Measurements from ENCODE around the gene DIS3L2.

Gene DIS3L2, protein sequence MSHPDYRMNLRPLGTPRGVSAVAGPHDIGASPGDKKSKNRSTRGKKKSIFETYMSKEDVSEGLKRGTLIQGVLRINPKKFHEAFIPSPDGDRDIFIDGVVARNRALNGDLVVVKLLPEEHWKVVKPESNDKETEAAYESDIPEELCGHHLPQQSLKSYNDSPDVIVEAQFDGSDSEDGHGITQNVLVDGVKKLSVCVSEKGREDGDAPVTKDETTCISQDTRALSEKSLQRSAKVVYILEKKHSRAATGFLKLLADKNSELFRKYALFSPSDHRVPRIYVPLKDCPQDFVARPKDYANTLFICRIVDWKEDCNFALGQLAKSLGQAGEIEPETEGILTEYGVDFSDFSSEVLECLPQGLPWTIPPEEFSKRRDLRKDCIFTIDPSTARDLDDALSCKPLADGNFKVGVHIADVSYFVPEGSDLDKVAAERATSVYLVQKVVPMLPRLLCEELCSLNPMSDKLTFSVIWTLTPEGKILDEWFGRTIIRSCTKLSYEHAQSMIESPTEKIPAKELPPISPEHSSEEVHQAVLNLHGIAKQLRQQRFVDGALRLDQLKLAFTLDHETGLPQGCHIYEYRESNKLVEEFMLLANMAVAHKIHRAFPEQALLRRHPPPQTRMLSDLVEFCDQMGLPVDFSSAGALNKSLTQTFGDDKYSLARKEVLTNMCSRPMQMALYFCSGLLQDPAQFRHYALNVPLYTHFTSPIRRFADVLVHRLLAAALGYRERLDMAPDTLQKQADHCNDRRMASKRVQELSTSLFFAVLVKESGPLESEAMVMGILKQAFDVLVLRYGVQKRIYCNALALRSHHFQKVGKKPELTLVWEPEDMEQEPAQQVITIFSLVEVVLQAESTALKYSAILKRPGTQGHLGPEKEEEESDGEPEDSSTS

GRCh38 chr2:231961349-231962166, at the start of gene DIS3L2:
TSS of gene DIS3L2 (plus strand) at chr2:231961713. CDS start at chr2:232014928, 53,215 bp downstream.
- DNase-seq (ENCODE audit: low read depth) = peak; percentile 63

GRCh38 chr2:231914077-231914690, 47.3 kb upstream of the DIS3L2 start:
- DNase-seq (ENCODE audit: low read depth) = no peak

DNA sequence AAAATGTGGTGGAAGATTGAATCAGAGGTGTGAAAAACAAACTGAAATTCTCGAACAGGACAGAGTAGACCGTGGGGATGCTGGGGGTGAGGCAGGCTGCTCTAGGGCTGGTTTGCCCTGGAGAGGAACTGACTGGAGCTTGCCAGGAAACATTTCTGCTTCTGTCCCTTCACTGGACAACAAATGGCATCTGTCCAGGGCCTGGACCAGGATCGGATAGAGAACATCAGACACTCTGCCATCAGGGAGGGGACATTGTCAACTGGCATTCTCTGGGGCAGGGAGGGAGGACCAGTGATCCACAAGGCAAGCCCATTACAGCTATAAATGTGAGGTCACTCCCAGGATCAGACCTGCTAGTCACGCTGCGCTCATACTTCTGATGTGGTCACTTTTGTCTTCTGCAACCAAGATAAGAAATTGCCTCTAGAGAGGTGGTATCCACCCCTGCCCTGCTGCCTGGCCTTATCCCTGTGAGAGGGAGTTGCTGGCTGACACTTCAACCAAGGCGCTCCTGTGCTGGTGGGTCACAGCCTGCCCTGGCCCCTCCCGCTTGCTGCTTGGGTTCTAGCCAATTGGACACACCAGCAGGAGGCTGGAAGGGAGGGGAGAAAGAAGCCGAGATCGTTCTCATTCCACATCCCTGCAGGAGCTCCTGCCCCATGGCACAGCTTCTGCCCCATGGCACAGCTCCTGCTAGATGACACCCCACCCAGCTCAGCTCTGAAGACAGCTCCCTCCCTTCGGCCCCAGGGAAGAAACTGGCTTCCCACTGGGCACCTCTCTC, 44.0 kb upstream of the DIS3L2 start:
- no peak for DNase-seq (ENCODE audit: low read depth)

GRCh38 chr2:231918501-231919330, 42.8 kb upstream of the DIS3L2 start:
- DNase-seq (ENCODE audit: low read depth) = no peak

GRCh38 chr2:231919341-231920035, 42.0 kb upstream of the DIS3L2 start:
- DNase-seq (ENCODE audit: low read depth) = no peak

GRCh38 chr2:231920366-231920765, 41.1 kb upstream of the DIS3L2 start:
- no peak for DNase-seq (ENCODE audit: low read depth)

- DNase-seq (ENCODE audit: low read depth) = no peak
Measured at GRCh38 chr2:231920795-231921194, 40.7 kb upstream of the DIS3L2 start.

DNA sequence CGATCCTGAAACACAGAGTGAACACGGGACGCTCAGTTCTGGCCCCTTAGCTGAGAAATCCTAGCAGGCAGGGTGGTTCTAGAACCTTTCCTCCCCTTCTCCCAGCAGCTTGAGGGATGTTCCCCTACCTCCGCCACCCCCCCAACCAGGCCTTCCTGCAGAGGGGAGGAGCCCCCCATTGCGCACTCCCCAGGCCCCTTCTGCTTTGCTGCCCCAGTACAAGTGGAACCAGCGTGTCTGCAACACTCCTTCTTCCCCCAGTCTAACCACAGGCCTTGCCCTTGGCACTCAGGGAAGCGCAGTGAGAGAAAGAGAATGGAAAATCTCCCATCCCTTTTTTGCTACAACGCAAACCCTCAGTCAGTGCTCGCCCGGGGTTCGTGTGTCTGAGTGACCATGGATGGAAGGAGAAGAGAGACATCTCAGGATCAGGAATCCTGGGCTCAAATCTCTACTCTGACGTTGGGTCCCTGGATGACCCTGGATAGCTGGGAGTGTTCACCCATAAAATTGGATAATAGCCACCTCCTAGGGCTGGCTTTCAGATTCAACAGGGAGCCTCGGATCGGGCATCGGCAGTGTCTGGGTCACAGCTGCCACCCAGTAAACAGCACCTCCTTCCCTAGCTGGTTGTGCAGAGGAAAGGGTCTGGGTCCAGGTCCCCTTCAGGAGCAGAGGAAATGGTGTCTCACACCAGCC, 39.1 kb upstream of the DIS3L2 start:
- DNase-seq (ENCODE audit: low read depth) = no peak

DNA sequence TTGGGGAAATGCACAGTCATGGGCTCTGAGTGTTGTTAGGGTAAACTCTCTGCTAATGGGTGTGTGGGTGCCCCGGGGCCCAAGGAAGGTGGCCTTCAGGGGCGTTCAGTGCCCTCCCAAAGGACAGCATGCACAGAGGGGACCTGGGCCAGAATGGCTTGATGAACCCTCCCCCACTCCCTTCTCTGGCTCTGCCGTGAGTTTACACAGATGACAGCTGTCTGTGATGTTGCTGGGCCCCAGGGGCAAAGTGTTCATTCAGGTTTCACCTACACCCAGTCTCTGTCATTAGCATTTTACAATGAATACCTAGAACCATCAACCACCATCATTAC, 38.5 kb upstream of the DIS3L2 start:
- no peak for DNase-seq (ENCODE audit: low read depth)

- DNase-seq (ENCODE audit: low read depth) = no peak
Measured at GRCh38 chr2:231923951-231924888, 37.3 kb upstream of the DIS3L2 start.

GRCh38 chr2:231924889-231925275, 36.6 kb upstream of the DIS3L2 start:
- DNase-seq (ENCODE audit: low read depth) = no peak

- peak; percentile 67 for DNase-seq (ENCODE audit: low read depth)
Measured at GRCh38 chr2:231925303-231926179, 36.0 kb upstream of the DIS3L2 start.

GRCh38 chr2:231926180-231926741, 35.3 kb upstream of the DIS3L2 start, which contains the start of gene NPPC:
TSS of gene NPPC (minus strand) at chr2:231926396. CDS start at chr2:231926249, 147 bp downstream.
- DNase-seq (ENCODE audit: low read depth) = no peak

- no peak for DNase-seq (ENCODE audit: low read depth)
Measured at GRCh38 chr2:231926761-231927565, 34.5 kb upstream of the DIS3L2 start.

GRCh38 chr2:231927566-231927890, 34.0 kb upstream of the DIS3L2 start:
- DNase-seq (ENCODE audit: low read depth) = no peak

DNA sequence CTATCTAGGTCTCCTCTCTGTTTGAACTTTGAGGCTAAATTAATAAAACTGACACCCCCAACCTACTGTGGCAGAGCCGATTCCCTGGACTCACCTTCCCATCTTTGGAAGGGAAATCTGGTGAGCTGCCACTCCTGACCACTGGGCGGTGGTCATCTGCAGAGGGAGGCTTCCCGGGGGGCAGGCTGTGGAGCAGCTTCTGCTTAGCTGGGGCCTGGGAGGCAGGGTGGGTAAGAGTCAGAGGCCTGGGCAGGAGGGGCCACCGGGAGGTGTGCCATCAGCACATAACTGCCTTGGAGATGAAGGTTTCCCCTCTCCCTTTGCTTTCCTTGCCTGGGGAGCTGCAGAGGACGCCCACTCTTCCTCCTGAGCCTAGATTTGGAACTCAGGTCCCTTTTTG, 33.0 kb upstream of the DIS3L2 start:
- DNase-seq (ENCODE audit: low read depth) = no peak
